Stimulated activated CD8-positive, alpha-beta memory T cell treated with anti-CD3 and anti-CD28 coated beads, Interleukin-4, amount 100 ng/mL, for 24 hours (primary cell): ENCODE measurements around the gene AUP1.
"Not testable (repeated sequence)": the region's sequence is repeated elsewhere in the genome, so short reads cannot be mapped to it uniquely, and the experiment has no call there.

Experiments
- DNase-seq: peaks from one replicate; pipeline ENCODE4 v3.0.0-alpha.2; 2020; ENCODE audit warnings: low read depth

AUP1 gene

DNA sequence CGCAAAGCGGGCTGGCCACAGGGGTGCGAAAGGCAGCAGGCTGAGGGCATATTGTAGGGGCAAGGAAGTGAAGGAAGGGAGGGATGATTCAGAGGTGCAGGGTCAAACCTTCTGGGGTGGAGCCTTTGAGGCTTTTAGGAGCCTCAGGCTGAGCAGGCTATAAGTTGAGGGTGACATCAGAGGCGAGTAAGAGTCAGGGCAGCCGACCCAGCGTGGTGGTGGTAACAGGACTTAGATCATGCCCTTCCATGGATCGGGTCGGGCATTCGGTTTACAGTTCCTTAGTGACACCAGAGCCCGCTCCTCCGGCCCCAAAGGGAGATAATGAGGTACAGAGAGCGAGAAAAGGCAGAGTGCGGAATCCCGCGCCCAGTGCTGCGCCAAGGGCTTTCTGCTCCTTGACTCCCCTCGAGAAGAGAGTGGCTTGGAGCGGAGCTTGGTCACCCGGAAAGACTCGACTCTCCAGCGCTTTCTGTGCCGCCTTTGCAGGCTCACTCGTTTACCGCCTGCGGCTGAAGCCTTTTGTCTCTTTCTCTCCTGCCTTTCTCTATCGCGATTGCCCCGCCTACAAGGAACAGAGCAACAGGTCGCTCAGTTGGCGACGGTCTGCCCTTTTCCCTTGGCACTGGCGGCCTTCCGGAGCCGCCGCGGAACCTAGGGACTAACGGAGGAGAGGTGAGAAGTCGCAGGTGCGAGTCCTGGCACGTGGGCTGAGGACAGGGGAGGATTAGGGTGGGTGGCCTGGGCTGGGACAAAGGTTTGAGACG is 30.8 kb downstream of the AUP1 start:
- DNase-seq, result no peak

DNA sequence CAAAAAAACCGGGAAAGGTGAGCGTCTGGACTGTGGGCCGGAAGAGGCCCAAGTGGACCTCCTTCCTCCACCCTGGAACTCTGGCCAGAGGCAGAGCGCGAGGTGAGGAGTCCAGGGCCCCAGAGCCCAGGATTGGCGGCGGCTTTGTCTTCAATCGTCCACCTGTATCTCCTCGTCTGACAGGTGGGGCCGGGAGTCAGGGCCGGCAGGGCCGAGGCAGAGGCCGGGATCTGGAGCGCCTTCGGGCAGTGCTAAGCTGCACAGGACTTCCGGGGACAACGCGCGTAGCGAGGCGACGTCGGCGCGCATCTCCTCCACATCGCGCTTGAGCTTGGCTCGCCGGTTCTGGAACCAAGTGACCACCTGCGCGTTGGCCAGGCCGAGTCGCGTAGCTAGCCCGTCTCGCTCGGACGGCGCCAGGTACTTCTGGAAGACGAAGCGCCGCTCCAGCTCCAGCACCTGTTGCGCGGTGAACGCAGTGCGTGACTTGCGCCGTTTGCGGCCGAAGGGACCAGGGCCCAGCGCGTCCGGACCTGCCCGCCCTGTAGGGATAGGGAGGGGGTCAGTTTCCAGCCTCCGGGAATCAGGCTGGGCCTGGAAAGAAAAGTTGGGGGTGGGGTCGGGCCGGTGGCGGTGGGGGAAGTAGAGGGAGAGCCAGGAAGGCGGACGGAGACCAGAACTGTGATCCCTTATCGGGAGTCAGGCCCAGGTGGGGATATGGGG is 31.6 kb downstream of the AUP1 start:
- no peak for DNase-seq

DNA sequence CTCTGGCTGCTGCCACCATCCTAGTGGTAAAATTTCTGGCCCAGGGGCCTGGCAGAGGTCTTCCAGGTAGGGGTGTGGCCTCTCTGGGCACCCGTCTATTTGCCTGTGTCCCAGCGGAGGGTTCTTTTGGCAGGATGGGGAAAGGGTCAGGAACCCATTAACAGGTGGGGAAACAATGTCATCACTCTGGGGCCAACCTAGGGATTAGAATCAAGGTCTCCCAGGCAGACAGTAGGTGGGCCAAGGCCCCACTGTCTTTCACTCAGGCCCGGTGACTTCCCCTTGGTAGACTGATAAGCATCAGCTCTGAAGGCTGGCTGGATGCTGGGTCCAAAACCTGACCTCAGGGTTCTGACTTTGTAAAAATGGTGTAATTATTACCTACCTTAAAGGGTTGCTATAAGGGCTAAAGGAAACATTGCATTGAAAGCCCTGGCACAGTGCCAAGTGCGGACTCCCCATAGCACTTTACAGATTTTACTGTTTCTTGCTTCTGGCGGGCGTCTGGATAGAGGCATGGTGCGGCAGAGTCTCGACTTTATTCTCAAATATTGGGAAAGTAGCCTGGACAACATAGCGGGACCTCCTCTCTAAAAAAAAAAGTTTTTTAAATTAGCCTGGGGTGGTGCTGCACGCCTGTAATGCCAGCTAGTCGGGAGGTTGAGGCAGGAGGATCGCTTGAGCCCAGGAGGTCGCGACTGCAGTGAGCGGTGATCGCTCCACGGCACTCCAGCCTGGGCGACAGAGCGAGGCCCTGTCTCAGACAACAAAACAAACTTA is 32.3 kb downstream of the AUP1 start:
- no peak for DNase-seq

DNA sequence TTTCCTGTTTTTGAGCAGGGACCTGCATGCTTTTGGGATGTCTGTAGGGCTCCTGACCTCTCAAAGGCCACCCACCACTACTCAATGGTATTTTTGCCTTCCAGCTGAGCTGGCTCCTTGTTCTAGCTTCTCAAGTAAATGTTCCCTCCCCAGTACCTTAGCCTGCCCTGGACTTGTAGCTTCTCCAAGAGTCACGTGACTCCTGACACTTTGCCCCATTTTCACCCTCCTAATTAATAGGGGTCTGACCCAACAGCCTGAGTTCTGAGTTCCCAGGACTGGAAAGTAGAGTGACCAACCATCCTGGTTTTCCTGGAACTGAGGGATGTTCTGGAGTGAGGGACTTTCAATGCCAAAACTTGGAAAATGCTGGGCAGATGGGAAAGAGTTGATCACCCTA is 34.1 kb downstream of the AUP1 start:
- no peak for DNase-seq

DNA sequence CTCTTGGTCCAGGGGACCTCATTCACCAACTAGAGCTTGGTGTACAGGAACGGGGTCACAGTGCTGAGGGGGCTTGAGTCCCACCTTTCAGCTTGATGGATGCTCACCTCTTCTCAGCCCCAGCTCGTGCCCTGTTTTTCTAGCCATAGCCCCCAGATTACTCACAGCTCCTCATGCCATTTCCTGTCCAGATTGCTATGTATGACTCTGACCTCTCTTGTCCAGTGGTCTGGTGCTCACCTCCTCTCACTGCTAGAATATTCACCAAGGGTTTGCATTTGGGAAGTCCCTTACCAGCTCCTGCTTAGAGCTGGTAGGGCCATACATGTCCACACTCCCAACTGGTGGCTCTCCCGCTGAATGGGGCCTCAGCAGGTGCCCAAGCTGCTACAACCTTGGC is 36.0 kb downstream of the AUP1 start:
- no peak for DNase-seq

DNA sequence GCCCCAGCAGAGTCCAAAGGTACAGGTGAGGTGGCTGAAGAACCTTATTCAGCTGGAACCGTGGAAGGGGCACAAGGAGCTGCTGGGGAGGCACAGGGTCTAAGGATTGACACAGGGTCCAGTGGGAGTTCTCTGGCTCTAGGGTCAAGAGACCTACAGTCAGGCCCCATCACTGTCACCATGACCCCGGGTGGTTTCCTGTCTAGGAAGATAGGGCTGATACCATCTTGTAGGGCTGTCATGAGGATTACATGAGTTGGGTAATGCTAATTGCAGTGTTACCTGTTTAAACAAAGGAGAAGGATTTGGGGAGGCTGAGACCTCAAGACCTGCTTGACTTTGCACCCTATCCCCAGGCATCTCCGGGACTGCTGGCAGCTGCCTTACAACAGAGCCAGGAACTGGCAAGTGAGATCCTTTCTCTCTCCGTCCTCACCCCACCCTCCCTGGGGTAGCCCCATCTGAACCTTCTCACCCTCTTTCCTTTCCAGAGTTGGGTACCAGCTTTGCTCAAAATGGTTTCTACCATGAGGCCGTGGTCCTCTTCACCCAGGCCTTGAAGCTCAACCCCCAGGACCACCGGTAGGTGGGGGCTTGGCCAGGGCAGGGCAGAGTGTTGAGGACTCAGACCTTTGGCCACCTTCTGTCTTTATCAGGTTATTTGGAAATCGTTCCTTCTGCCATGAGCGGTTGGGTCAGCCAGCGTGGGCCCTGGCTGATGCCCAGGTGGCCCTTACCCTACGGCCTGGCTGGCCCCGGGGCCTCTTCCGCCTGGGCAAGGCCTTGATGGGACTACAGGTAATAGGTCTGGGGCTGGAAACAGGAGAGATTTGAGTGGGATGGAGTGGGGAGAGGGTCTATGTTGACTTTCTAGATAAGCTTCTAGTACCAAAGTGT is 37.6 kb downstream of the AUP1 start:
- no peak for DNase-seq

DNA sequence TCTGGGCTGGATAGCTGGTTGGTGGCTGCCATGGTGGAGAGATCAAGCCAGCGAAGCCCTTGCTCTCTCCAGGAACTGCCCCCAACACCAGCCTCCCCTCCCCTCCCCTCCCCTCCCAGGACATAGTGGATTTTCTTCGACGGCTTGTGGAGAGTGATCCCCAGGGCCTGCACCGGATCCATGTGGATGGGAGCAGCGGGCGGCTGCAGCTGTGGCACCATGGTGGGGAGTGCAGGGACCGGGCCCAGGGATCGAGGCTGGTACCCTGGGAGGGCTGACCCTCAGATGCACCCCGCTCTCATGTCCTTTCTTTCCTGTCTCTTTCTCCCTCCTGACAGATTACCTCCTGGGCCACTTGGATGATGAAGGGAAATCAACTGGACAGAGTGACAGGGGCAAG is 39.6 kb downstream of the AUP1 start:
- DNase-seq, result no peak

DNA sequence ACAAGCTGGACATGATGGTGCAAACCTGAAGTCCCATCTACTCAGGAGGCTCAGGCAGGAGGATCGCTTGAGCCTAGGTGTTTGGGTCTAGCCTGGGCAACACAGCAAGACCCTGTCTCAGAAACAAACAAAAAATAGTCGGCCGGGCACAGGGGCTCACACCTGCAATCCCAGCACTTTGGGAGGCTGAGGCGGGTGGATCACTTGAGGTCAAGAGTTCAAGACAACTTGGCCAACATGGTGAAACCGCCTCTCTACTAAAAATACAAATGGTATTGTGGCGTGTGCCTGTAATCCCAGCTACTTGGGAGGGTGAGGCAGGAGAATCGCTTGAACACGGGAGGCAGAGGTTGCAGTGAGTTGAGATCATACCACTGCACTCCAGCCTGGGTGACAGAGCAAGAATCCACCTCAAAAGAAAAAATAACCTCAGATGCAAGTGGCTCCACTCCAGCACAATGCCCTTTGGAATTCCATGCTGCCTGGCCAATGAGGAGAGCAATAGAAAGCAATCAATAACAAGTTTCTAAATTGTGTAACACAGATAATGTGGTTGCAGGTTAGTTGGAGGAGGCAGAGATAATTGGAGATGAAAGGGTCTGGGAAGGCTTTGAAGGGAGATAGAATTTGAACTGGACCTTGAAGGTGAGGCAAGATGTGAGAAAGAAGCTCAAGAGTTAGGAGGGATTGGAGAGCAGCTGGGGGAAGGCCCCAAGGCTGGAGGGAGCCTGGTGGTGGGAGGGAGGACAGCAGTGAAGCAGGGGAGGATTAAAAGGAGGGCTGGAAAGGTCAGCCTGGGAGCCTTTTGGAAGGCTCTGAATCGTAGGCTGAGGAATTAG is 40.6 kb downstream of the AUP1 start:
- DNase-seq, result no peak

DNA sequence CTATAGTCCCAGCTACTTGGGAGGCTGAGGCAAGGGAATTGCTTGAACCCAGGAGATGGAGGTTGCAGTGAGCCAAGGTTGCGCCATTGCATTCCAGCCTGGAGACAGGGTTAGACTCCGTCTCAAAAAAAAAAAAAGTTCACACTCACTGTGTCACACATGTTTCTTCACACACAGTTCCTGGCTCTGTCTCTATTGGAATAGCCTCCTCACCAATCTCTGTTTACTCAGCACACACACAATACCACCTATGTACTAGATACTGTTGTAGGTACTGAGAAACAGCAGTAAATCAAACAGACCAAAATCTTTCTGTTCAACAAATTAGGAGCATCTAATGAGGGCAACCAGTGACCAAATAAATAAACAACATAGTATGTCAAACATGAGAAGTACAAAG is 43.4 kb downstream of the AUP1 start:
- no peak for DNase-seq

DNA sequence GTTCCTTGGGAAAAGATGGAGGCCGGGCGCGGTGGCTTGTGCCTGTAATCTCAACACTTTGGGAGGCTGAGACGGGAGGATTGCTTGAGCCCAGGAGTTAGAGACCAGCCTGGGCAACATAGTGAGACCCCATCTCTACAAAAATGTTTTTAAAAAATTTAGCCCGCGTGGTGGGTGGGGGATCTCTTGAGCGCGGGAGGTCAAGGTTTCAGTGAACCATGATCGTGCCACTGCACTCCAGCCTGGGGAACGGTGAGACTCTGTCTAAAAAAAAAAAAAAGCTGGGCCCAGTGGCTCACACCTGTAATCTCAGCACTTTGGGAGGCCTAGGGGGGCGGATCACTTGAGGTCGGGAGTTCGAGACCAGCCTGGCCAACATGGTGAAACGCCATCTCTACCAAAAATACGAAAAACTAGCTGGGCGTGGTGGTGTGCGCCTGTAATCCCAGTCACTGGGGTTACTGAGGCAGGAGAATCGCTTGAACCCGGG is 45.8 kb downstream of the AUP1 start:
- DNase-seq, result not testable (repeated sequence)

DNA sequence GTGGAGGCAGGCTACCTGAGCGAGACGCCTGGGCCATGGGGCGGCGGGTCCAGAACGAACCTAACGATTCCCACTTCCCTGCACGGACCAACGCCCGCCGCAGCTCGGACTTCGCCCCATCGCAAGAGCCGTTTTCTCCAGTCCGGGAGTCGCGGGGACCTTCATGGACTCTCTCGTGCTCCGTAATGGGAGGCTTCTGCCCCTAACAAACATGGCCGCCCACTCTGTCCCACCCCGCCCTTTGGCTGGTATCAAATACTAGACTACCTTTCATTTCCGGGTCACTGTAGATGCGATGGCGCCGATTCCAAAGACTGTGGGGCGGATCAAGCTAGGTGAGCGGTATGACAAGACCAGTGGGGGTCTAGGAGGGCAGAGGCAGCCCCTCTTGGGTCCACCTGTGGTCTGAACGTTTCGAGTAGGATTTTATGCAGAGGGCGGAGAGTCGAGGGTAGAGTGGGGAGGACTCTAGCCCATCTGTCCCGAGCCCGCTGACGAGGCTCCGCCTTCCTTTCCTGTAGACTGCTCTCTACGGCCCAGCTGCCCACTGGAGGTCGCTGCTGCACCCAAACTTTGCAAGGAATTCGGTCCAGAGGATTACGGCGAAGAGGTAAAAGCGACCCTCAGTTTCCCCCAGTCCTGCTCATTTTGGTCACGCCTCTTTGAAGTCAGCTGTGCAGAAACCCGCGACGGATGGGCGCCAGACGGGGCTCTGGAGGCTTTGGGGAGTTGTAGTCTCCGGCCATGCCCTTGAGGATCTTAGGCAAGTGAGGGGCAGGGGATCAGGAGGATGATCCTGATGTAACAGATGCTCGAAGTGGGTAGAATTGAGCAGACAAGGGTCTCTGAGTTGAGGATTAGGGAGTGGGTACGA is 46.5 kb downstream of the AUP1 start, which contains the start of the genes CCDC142 and TTC31:
Gene CCDC142 (minus strand): TSS at position 198 of the 874 bp plus-strand sequence. CDS start 161 bp downstream, at position 37.
Gene TTC31 (plus strand): TSS at position 281 of the 874 bp plus-strand sequence. CDS start 15 bp downstream, at position 296.
- peak; percentile 85 for DNase-seq

DNA sequence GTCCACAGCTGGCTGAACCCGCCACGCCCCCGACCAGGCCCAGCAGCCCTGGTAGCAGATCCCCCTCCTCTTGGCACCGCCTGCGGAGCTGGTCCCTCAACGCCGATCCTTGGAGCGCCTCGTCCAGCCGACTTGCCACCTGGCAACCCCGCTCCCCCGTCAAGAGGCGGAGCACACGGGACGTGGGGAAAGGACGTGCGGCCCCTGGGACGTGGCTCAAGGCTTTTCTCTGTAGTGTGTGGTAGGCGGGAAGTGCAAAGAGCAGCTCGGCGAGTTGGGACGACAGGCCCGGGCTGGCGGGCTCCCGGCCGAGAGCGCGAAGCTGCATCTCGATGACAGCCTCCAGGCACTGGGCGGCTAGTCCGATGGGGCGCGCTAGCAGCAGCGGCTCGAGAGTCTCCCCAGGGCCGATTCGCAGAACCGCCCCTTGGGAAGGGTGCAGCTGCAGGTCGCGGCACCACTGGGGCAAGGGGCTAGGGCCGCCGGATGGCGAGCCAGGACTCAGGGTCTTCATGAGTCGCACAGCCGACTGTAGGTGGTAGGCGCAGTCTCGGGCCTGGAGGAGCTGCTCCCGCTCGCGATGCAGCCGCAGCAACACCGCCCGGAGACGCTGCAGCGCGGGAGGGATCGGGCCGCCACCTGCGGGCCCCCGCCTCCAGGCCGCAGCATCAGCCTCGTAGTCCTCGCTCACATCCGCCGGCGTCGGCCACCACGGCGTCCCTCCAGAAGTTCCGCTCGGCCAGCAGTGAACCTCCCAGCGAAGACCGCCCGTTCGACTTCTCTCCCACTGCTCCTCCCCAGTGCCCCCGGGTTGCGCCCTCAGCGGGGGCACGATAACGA is 47.3 kb downstream of the AUP1 start:
- DNase-seq, result peak; percentile 37

DNA sequence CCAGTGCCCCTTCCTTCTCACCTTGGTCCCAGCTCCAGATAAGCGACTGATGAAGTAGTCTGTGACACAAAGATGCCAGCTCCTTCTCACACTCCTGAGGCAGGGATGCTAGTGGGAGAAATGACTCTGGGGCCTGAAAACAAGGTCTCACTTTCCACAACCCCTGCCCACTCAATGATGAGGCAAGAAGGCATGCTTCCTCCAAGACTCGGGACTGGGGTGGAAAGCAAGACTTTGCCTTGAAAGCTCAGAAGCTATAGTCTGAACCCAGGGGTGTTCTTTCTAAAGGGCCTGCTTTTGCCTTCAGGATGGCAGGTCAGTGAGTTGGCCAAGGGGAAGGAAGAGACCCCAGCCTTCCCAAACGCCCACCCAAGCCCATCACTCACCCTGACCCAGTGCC is 48.1 kb downstream of the AUP1 start:
- no peak for DNase-seq
